Renal cortex interstitium (tissue), 11 donors: ENCODE measurements around the gene MT1HL1. TPM values are rescaled to one million over a fixed set of nuclear protein-coding genes. Genes with fewer than 3 reads are reported as not detected.
A peak's percentile ranks its signal among the peaks of the same experiment; 100 is the strongest.

Experiments
- DNase-seq, 11 donors: peaks; one replicate each; pipeline ENCODE4 v3.0.0-alpha.2; 2013; ENCODE audit warnings: low read depth in 9 of 11, low spot score in 4 of 11; ENCODE audit errors: extremely low read depth in 1 of 11
- polyA plus RNA-seq, 3 donors: library from polyadenylated mRNA; unstranded; fragments of 120-200 nt; gene quantifications; one replicate each; pipeline ENCODE4 v1.2.1, GENCODE V29; 2013; ENCODE audit not compliant: insufficient read length in 3 of 3

The MT1HL1 gene
- polyA plus RNA-seq, 3 donors = not detected

DNA sequence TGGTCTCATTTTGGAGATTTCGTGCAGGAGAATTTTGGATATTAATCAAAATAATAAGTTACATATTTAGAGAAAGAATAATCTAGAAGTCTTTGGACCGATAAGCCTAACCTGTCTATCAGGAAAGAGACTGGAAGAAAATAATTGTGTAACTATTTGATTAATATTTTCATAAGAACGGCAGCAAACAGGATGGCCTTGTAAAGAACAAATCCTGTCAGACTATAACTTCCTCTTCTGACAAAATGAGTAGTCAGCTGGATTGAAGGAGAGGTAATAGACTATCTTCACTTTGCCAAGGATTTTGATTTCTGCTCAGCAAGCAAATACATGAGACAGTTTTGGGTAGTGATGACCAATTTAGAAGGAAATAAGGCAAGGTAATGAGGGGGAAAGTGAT, 25.0 kb upstream of the MT1HL1 start:
- no peak for DNase-seq

DNA sequence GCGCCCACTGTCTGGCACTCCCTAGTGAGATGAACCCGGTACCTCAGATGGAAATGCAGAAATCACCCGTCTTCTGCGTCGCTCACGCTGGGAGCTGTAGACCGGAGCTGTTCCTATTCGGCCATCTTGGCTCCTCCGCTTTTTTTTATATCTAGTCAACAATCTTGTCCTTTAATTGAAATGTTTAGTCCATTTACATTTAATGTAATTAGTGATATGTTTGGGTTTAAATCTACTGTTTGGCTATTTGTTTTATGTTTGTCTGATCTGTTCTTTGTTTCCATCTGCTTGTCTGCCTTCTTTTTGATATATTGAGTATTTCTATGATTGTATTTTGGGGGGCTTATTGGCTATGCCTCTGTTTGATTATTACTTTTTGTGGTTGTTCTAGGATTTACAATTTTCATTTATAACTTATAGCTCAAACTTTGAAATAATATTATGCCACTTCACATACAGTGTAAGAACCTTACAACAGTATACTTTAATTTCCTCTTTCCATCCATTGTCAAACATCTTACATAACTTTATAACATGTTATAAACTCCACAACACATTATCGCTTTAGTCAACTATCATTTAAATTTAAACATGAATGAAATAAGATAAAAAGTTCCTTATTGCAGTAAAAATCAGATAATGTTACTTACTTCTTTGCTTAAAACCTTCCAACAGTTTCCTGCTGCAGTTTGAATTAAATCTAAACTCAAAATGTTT, 21.3 kb upstream of the MT1HL1 start:
- DNase-seq = no peak

DNA sequence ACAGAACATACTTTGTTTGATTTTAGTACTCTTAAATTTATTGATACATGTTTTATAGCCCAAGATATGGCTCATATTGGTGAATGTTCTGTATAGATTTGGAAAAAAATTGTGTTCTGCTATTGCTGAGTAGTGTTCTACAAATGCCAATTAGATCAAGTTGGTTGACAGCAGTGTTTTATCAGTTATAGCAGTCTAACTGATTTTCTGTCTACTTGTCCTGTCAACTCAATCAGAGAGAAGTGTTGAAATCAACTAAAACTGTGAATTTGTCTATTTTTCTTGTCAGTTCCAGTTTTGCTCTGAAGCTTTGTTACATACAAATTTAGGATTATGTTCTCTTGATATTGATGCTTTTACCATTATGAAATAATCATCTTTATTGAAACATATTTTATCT, 14.7 kb upstream of the MT1HL1 start:
- no peak for DNase-seq

DNA sequence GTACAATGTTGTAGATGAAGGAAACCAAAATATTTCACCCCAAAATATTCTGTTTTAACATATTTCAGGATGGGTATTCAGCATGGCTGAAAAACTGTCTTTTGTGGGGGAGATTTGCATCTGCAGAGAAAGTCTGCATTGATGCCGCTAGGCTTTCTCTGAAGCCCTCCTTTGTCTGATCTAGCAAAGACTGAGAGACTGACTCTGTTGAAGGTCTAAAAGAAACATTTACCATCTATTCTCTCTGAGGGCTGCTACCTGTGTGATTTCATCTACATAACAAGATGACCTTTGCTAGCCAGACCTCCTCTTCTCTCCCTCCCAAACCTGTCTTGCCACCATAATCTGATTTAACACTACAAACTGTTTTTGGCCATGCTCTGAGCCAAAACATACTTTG, 12.4 kb upstream of the MT1HL1 start:
- DNase-seq = no peak

DNA sequence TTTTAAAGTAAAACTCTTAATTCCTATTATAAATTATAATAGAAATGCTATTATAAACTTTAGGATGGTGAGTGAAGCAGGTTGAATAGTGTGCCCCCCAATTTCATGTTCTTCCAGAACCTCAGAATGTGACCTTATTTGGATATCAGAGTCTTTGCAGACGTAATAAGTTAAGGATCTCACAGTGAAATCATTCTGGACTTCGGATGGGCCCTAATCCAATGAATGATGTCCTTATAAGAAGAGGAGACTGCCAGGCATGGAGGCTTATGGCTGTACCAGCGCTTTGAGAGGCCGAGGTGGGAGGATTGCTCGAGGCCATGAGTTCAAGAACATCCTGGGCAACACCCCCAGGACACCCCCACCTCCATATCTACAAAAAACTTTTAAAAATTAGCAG, 9.4 kb upstream of the MT1HL1 start:
- no peak for DNase-seq

DNA sequence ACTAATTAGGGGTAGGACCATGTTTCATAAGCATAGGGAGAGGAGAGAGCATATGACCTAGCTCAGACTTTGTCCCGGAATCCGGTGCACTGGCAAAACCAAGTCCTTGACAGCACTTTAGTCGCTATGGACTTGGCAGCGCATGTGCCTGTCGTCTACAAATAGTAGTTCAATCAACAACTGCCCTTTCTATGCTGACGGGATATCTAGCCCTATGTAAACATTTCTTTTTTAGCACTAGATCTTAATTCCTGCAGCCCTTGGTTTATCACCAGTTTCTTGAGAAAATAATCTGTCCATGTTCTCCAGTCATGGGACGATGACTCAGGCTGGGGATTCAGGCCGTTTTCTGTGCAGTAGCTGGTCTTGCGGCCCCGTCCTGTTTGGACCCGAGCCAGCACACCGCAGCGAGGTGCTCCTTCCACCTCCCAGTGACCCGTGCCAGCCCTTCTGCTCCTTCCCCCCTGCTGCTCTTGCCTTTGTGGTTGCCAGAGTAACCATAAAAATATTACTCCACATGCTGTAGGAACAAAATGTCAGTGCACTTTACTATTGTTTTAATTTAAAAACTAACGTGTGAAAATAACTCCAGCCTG, 8.6 kb upstream of the MT1HL1 start:
- DNase-seq = peak in 2 of 11 donors; percentile 3 to 4

DNA sequence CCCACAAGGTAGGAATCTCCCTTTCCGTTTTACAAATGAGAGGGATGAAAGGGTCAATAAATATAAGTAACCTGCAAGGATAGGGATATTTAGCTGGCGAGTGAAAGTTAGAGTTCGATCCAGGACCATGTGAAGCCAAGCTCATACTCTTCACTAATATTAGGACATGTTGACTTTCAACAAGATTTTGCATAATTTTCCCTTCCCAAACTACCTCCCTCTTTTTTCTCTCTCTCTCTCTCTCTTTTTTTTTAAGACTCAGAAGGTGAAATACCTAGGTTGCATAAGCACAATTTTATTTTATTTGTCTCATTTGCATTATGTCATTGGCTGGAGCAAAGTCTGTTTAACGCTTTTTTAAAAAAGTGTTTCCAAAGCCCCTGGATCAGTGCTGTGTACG, 8.1 kb upstream of the MT1HL1 start:
- DNase-seq = no peak

DNA sequence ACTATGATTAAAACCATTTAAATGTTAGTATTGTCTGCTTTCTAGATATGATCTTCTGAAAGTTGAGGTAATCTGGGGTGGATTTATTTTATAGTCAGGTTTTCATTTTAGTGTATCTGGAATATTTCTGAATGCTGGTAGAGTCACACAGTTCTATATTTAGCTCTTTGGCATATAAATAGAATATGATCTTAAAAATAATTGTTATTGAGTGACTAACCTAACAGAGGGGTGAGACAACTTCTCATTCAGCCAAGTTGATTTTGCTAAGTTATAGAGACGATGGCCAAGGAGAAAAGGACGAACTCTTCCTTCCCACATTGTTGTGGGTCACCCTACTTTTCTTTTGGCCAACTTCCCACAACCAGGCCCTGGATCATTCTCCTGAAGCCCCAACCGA, 7.2 kb upstream of the MT1HL1 start:
- no peak for DNase-seq

DNA sequence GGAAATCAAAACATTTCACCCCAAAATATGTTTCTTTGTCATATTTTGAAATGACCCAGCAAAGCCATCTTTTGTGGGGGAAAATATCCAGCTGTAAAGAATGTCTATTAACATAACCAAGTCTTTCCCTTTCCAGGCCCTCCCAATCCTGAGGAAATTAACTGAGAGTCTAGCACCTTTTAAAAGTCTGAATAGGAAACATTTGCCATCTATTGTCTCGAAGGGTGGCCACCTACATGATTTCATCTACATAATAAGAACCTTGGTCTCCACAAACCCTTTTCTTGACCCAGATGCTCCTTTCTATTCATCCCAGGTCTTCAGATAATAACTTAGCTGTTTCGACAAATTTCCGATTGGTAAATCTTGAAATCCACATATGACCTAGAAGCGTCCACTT, 5.4 kb upstream of the MT1HL1 start:
- no peak for DNase-seq

DNA sequence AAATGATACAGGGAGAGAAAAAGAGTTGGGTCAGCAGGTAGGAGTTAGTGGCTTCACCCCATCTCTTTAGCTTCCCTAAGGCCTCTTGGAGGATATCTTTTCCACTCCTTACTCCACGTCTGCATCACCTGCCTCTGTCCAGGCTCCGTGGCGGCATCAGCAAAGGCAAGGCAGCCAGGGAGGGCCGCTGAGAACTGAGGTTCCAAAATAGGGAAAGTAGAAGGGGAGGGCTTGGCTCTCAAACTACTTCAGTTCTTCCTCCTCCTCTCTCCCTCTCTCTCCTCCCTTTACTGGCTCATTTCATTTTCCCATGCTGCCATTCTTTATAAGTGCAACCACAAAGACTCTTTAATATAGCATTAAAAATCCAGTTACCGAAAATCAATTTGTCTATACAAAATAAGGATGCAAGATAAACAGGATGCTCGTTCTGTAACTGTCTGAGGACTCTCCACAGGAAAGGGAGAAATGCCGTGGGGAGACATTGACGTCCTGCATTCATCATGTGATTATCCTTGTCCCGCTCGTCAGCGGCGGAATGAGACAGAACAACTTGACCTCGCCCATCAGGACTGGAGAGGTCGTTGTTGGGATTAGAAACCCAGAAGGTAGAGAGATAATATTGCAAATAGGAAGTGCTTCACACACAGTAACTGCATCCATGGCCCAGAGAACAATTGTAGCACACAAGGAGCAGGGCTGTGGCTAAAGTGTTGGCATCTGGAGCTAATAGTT, 3.1 kb upstream of the MT1HL1 start:
- no peak for DNase-seq

DNA sequence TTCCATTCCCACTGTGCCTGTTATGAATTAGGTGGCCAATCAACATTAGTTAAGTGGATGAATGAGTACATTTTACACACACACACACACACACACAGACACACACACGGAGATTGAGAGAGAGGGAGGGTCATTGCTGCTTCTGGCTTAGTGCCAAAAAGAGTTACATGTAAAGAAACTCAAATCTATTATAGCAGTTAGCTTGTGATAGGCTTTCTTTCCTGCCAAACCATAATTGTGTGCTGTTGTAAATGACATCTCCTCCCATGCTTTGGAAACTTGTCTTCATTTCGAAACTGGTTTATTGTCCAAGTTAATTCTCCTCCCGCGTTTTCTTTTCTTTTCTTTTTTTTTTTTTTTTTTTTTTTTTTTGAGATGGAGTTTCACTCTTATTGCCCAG, 1.4 kb upstream of the MT1HL1 start:
- DNase-seq = no peak

DNA sequence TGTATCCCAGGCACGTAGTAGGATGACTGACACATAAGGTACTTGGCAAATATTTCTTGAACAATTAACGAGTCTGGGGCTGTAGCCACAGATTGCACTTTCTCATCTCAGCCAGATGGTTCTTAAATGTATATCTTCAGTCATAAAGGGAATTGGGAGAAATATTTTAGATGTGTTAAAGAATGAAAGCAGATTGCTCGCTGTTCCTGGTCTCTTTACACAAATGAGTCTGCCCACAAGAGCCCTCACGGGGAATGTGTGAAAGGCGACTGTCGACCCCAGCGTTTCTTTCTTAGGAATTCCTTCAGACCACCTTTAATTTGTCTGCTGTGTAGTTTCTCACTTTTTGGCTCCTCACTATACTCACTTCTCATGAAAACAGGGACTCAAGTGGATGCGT, 725 bp downstream of the MT1HL1 start:
- no peak for DNase-seq

DNA sequence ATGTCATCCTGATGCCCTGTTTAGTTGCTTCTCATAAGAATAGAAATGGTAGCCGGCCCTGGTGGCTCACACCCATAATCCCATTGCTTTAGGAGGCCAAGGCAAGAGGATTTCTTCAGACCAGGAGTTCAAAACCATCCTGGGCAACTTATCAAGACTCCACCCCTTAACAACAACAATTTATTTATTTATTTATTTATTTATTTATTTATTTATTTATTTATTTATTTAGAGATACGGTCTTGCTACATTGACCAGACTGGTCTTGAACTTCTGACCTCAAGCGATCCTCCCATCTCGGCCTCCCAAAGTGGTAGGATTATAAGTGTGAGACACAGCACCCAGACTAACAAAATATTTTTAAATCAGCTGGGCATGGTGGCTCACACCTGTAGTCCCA, 4.0 kb downstream of the MT1HL1 start:
- no peak for DNase-seq

DNA sequence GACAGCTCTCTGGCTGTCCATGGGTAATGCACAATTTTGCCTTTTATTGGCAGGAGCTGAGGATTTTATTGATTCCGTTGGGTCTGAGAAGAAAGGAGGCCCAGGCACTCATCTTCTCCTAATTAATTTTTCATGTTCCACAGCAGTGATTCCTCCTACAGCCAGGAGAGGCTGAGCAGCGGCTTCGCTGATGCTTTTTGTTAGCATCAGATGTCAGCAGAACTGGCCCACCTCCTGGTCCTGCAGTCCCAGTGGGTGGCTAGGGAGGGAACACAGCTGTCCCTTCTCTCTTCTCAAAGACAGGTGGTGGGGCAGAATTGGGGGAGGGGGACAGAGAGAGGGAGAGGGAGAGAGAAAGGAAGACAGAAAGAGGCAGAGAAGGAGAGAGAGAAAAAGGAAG, 5.7 kb downstream of the MT1HL1 start:
- no peak for DNase-seq

DNA sequence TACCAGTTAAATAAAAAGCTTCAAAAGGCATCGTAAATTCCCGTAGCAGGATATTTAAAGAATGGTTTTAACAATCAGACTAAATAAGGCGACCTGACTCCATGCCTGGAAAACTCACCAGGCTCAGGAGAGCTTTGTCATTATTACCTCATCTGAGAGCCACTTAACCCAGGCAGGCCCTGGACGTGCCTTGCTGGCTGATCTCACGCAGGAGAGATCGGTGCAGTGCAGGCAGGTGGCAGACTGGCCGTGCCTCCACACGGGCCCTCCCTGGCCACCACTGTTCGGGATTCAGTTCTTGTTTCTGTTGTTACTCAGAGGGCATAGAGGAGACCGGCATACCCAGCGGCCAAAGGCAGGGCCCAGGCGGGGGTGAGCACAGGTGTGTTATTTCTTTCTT, 6.4 kb downstream of the MT1HL1 start:
- DNase-seq = no peak

DNA sequence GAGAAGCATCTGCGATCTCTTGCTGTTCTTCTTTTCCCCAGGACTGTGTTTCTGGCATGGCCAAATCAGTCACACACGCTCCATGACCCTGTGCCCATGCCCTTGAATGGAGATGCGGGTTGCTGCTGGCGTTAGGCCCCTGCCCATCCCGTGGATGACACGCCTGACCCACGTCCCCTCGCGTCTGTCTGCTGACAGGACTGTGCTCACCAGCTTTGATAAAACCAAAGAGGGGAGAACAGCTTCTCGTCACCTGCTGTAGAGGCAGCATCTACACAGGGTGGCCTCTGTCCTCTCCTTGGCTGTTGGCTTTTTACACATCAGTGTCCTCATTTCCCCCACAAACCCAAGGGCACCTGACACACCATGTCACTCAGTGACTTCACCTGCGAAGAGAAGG, 6.9 kb downstream of the MT1HL1 start:
- no peak for DNase-seq

DNA sequence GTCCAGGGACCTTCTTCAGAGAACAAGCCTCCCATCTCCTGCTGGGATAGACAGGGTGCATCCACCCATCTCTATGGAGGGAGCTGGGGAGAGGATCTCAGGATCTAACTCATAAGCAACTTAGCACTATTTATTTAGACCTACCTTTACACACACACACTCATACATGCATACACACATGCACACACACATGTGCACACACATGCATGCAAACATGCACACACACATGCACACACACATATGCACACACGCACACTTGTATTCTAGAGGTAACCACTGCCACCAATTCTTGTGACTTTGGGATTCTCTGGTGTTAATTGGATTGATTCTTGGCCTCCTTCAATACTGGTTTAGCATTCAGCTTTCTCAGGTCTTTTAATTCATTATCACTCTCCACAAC, 9.8 kb downstream of the MT1HL1 start:
- no peak for DNase-seq

DNA sequence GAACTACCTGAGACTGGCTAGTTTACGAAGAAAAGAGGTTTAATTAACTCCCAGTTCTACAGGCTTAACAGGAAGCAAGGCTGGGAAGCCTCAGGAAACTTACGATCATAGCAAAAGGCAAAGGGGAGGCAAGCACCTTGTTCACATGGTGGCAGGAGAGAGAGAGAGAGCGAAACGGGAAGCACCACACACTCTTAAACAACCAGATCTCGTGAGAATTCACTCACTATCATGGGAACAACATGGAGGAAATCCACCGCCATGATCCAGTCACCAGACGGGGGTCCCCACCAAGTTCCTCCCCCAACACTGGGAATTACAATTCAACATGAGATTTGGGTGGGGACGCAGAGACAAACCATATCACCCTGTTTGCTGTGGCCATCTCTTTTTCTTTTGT, 11.8 kb downstream of the MT1HL1 start:
- no peak for DNase-seq

DNA sequence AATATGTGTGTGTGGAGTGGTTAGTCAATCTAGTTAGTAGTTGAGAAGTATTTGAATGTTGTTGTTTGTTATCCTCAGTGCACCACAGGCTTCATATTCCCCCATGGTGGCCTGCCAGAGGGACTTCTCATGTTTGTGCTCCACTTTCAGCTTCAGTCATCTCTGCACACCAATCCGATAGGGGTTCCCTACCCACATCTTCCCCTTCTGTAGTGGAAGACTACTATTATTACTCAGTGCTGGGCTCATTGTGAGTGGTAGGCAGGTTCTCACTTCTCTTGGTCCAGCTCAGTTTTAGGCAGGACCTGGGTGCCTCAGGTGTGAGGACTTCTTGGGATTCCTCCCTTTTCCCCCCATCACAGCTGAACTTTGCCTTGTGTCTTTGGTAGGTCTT, 14.2 kb downstream of the MT1HL1 start:
- DNase-seq = no peak

DNA sequence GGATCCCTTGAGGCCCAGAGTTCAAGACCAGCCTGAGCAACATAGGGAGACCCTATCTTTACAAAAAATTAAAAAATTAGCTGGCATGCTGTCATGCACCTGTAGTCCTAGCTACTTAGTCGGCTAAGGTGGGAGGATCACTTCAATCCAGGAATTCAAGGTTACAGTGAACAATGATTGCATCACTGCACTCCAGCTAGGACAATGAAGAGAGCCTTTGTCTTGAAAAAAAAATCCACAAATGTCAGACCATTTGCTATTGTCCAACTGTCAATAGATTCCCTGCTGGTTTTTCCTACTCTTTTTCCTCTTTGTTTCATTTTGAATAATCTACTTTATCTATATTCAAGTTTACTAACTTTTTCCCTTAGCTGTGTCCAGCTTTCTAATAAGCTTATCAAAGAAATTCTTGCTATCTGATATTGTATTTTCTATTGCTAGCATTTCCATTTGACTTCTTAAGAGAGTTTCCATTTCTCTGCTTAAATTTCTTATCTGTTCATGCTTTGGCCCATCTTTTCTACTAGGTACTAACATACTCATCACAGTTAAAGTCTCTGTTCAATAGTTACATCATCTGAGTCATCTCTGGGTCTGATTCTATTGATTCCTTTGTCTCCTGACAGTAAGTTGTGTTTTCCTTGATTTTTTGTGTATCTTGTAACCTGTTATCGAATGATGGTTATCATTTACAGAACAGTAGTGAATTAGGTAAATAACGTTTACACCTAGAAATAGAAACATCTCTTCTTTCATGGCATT, 14.8 kb downstream of the MT1HL1 start:
- no peak for DNase-seq
